Kidney (tissue), 14 donors: ENCODE results near the gene RNF126. TPM values are rescaled to one million over a fixed set of nuclear protein-coding genes. Genes with fewer than 3 reads are reported as not detected.
A peak's percentile ranks its signal among the peaks of the same experiment; 100 is the strongest.

Experiments used
- DNase-seq, 5 donors: peaks; one replicate each; pipeline ENCODE4 v3.0.0-alpha.2; 2013 to 2020
- FAIRE-seq: peaks from 2 replicates; lab custom pipeline; 2012; peaks lifted over from hg19 to GRCh38; lab: Jason Lieb, UNC
- H3K27ac ChIP-seq, 2 donors: one replicate each; pipeline ENCODE4 v1.7.0; 2013; ENCODE audit warnings: low read depth in 2 of 2, low read length in 2 of 2, inconsistent platforms in 1 of 2
- H3K27me3 ChIP-seq: one replicate; pipeline ENCODE4 v1.7.1; 2013; ENCODE audit warnings: low read length, inconsistent platforms; ENCODE audit not compliant: control insufficient read depth, insufficient read depth
- H3K36me3 ChIP-seq, 3 donors: one replicate each; pipeline versions ENCODE4 v1.7.0 to v1.7.1; 2013; ENCODE audit warnings: low read length in 3 of 3, control low read depth in 1 of 3, inconsistent platforms in 1 of 3; ENCODE audit not compliant: insufficient read depth in 3 of 3, control insufficient read depth in 2 of 3
- H3K4me1 ChIP-seq, 3 donors: one replicate each; pipeline versions ENCODE4 v1.7.0 to v1.7.1; 2013; ENCODE audit warnings: low read length in 3 of 3, inconsistent platforms in 1 of 3, low read depth in 1 of 3; ENCODE audit not compliant: control insufficient read depth in 2 of 3, insufficient read depth in 2 of 3
- H3K4me3 ChIP-seq, 3 donors: one replicate each; pipeline versions ENCODE4 v1.7.0 to v1.8.1; 2013; ENCODE audit warnings: low read length in 3 of 3, control low read depth in 1 of 3, inconsistent platforms in 1 of 3
- H3K9ac ChIP-seq, 3 donors: one replicate each; pipeline versions ENCODE4 v1.7.0 to v1.7.1; 2013; ENCODE audit warnings: low read length in 3 of 3, control low read depth in 1 of 3, inconsistent platforms in 1 of 3
- H3K9me3 ChIP-seq, 3 donors: one replicate each; pipeline versions ENCODE4 v1.7.0 to v1.7.1; 2013; ENCODE audit warnings: low read length in 3 of 3, control low read depth in 1 of 3, inconsistent platforms in 1 of 3; ENCODE audit not compliant: control insufficient read depth in 2 of 3, insufficient read depth in 1 of 3
- CTCF ChIP-seq: IDR thresholded peaks from 3 replicates; pipeline ENCODE4 v1.5.1; 2012; ENCODE audit warnings: mild to moderate bottlenecking, moderate library complexity, borderline replicate concordance; ENCODE audit not compliant: insufficient read depth; ENCODE audit errors: extremely low read depth
- intact Hi-C: fragments of 100-400 bp; cut with DNase I; formaldehyde crosslinking; loops from one replicate; pipeline ENCODE4 v1.11.1; 2022
- polyA plus RNA-seq: library from polyadenylated mRNA; stranded (reverse); fragments of 350-450 nt; fragmentation: Illumina TruSeq; extraction: RNeasy Lipid Tissue Mini Kit (QIAGEN cat#74804); gene quantifications from one replicate; pipeline ENCODE4 v1.2.3, GENCODE V29; 2014; ENCODE audit warnings: low read depth, low replicate concordance; ENCODE audit not compliant: insufficient read depth
- total RNA-seq: library from RNA; stranded (reverse); fragmentation: NEBNext Ultra II Directional; extraction: Animal tissue kit (Norgen Biotek cat#: 25700); gene quantifications from one replicate; pipeline ENCODE4 v1.2.1, GENCODE V29; 2021
- donor health status: control.
- donor health status: control.
- donor health status: control.
- donor health status: control.
- donor health status: control.
- donor health status: DM: yes; HTN: yes; CAD: no.
- donor health status: Normal renal cell carcinoma (clear cell type).

RNF126 gene
- total and polyA plus RNA-seq, 2 donors from 2014 or later: 33.3 to 38.0 TPM

- DNase-seq: no peak
Observed at GRCh38 chr19:643736-644135, 19.3 kb downstream of the RNF126 start.

DNA sequence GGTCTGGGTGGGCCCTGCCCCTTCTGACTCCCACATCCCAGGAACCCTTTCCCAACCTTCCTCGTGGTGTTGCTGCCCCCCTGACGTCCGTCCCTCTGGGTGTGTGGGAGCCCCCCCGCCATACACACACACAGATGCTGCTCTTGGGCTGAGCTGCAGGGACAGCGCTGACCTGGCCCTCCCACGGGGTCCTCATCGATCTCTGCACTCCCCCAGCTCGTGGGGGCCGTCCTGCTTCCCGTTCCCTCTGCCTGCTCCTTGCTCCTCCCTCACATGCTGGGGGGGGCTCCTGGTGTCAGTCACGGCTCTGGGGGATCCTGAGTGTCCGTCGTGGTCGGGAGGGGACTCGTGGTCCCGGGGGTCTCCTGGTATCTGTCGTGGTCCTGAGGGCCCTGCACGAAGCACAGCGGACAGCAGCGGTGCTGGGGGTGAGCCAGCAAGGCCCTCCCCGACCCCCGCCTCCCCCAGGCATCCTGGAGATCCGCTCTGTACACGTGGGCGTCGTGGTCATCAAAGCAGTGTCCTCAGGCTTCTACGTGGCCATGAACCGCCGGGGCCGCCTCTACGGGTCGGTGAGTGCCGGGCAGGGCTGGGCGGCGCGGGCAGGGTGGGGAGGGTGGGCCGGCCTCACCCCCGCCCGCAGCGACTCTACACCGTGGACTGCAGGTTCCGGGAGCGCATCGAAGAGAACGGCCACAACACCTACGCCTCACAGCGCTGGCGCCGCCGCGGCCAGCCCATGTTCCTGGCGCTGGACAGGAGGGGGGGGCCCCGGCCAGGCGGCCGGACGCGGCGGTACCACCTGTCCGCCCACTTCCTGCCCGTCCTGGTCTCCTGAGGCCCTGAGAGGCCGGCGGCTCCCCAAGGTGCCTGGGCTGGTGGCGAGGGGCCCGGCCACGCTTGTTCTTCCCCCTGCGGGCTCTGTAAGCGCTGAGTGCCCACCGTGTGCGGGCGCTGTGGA is 20.0 kb downstream of the RNF126 start:
- Histone ChIP-seq H3K4me1 (peaks cover 0 to 8% (median 4%) of the 10 kb centered on the region in 3 donors), H3K4me3 (no peak overlapping the region), H3K9me3 (no peaks in the 10 kb centered on the region), H3K9ac (no peak overlapping the region), H3K27ac (no peak overlapping the region), H3K36me3 (no peaks in the 10 kb centered on the region), H3K27me3 (no peaks in the 10 kb centered on the region)
- TF ChIP-seq CTCF: no peak
- DNase-seq (peak in 2 of 5 donors; percentile 38 to 67), FAIRE-seq (no peak)
- intact Hi-C loops: no loop called here

More at GRCh38 chr19:643736-644135, 19.3 kb downstream of the RNF126 start:
- H3K9ac ChIP-seq: no peak overlapping the region
- no peaks in the 10 kb centered on the region for H3K36me3 ChIP-seq
- H3K27ac ChIP-seq: no peak overlapping the region
- H3K4me3 ChIP-seq: no peak overlapping the region
- no peaks in the 10 kb centered on the region for H3K27me3 ChIP-seq
- no peak for TF ChIP-seq CTCF
- intact Hi-C loops: no loop called here
- no peaks in the 10 kb centered on the region for H3K9me3 ChIP-seq
- FAIRE-seq: no peak
- peaks cover 0 to 6% (median 4%) of the 10 kb centered on the region in 3 donors for H3K4me1 ChIP-seq

- Histone ChIP-seq H3K36me3 (no peaks in the 10 kb centered on the region), H3K4me1 (peaks cover 0 to 8% (median 4%) of the 10 kb centered on the region in 3 donors), H3K4me3 (no peak overlapping the region), H3K9ac (no peak overlapping the region), H3K9me3 (no peaks in the 10 kb centered on the region), H3K27ac (no peak overlapping the region), H3K27me3 (no peaks in the 10 kb centered on the region)
- TF ChIP-seq CTCF: no peak
- DNase-seq (peak in 1 of 5 donors; percentile 54), FAIRE-seq (no peak)
- intact Hi-C loops: no loop called here
Observed at GRCh38 chr19:641702-642101, 21.3 kb downstream of the RNF126 start.
